Esophagus squamous epithelium (tissue), 4 donors: ENCODE results near the gene KMT2A.

Experiments
- CTCF ChIP-seq, 6 experiments: fragments of 450-650 bp in 4 of 6; fragments of 200-600 bp in 2 of 6; sonication (generic) in 2 of 6; IDR thresholded peaks; one replicate each; pipeline ENCODE4 v1.5.1; 2016 to 2019; ENCODE audit warnings: antibody characterized with exemption in 6 of 6, mild to moderate bottlenecking in 4 of 6, moderate library complexity in 4 of 6
- POLR2A ChIP-seq, 4 donors: fragments of 450-650 bp; IDR thresholded peaks; one replicate each; pipeline ENCODE4 v1.6.1; 2017; ENCODE audit warnings: antibody characterized with exemption in 4 of 4, mild to moderate bottlenecking in 4 of 4, moderate library complexity in 3 of 4

- no peak for TF ChIP-seq CTCF (IDR thresholded peaks at IDR 0.05)
- TF ChIP-seq POLR2A (IDR thresholded peaks at IDR 0.05), result no peak
Measured at GRCh38 chr11:118574636-118575035, 138.3 kb downstream of the KMT2A start.
